HCT116 (cell line): ENCODE data around the gene CMTM8. TPM values are rescaled to one million over a fixed set of nuclear protein-coding genes. Genes with fewer than 3 reads are reported as not detected.

Experiments used
- ATAC-seq: fragments of 200-7000 bp; cut with Tn5 transposase; 2 replicates; pipeline ENCODE4 v1.9.1; 2020; ENCODE audit warnings: mild to moderate bottlenecking, moderate library complexity
- BruUV-seq: library from RNA; stranded (reverse); fragments of 400-500 nt; replicated peaks from 2 replicates; lab custom pipeline; 2021; lab: Mats Ljungman, UMichigan
- CTCF ChIA-PET: fragments of 300-600 bp; sonication (Branson Sonifier 250); formaldehyde crosslinking; loops from one replicate; lab custom pipeline; 2021; ENCODE audit warnings: antibody characterized with exemption; lab: Charles Lee
- POLR2A ChIA-PET: fragments of 300-600, 350-600 bp; sonication (Branson Sonifier 250); formaldehyde crosslinking; loops from one replicate; lab custom pipeline; 2021; ENCODE audit warnings: antibody characterized with exemption; lab: Charles Lee
- RAD21 ChIA-PET, 2 experiments: fragments of 300-600 bp; sonication (Branson Sonifier 250); formaldehyde crosslinking; loops; one replicate each; lab custom pipeline; 2023; ENCODE audit warnings: low total read pairs in 2 of 2; ENCODE audit not compliant: uncharacterized antibody in 2 of 2, unreplicated experiment in 2 of 2, low non-redundant PET in 1 of 2; lab: Charles Lee
- DNase-seq: peaks from one replicate; pipeline ENCODE4 v3.0.0-alpha.2; 2010; ENCODE audit warnings: low read depth, low spot score
- H2AFZ ChIP-seq: fragments of 200-600 bp; shearing (Covaris generic), sonication (generic); 2 replicates; pipeline ENCODE4 v1.6.1; 2017; ENCODE audit warnings: low read depth, mixed run types, mixed read lengths, antibody characterized with exemption, low read length; ENCODE audit not compliant: poor library complexity, severe bottlenecking
- H3K27ac ChIP-seq: 2 replicates; pipeline ENCODE4 v1.5.1; 2012; ENCODE audit warnings: low read depth, low read length
- H3K27me3 ChIP-seq: fragments of 200-600 bp; sonication (generic); 2 replicates; pipeline ENCODE4 v1.6.1; 2016; ENCODE audit warnings: mixed run types, low read length, mixed read lengths; ENCODE audit not compliant: insufficient read depth
- H3K36me3 ChIP-seq, 2 experiments: fragments of 200-500 bp in 1 of 2; fragments of 200-600 bp in 1 of 2; sonication (Bioruptor generic) in 1 of 2; sonication (generic) in 1 of 2; 2 replicates each; pipeline versions ENCODE4 v1.5.1 to v1.6.1; 2014 to 2016; ENCODE audit warnings: low read length in 2 of 2, inconsistent platforms in 1 of 2, mixed read lengths in 1 of 2, mixed run types in 1 of 2; ENCODE audit not compliant: insufficient read depth in 2 of 2, control insufficient read depth in 1 of 2
- H3K4me1 ChIP-seq, 2 experiments: fragments of 200-600 bp in 1 of 2; sonication (generic) in 1 of 2; 2 replicates each; pipeline versions ENCODE4 v1.5.1 to v1.6.1; 2012 to 2017; ENCODE audit warnings: low read length in 2 of 2, inconsistent platforms in 1 of 2, mild to moderate bottlenecking in 1 of 2, mixed read lengths in 1 of 2, mixed run types in 1 of 2, moderate library complexity in 1 of 2; ENCODE audit not compliant: insufficient read depth in 2 of 2, control insufficient read depth in 1 of 2
- H3K4me2 ChIP-seq: fragments of 200-600 bp; sonication (generic); 2 replicates; pipeline ENCODE4 v1.6.1; 2017; ENCODE audit warnings: mixed run types, low read length, mixed read lengths
- H3K4me3 ChIP-seq, 2 experiments: fragments of 200-600 bp in 1 of 2; sonication (generic) in 1 of 2; replicated peaks in 1 of 2; 2 replicates each; pipeline ENCODE4 v1.5.1; 2011 to 2016; ENCODE audit warnings: low read length in 2 of 2, control low read depth in 1 of 2, low read depth in 1 of 2, mild to moderate bottlenecking in 1 of 2, mixed read lengths in 1 of 2, mixed run types in 1 of 2
- H3K79me2 ChIP-seq: fragments of 200-600 bp; sonication (generic); 2 replicates; pipeline ENCODE4 v1.6.1; 2017; ENCODE audit warnings: mild to moderate bottlenecking, mixed run types, low read length, moderate library complexity, mixed read lengths; ENCODE audit not compliant: insufficient read depth
- H3K9ac ChIP-seq: fragments of 200-600 bp; sonication (generic); 2 replicates; pipeline ENCODE4 v1.6.1; 2016; ENCODE audit warnings: low read length, mixed read lengths
- H3K9me2 ChIP-seq: fragments of 200-600 bp; sonication (generic), shearing (Covaris generic); 2 replicates; pipeline ENCODE4 v1.6.1; 2017; ENCODE audit warnings: mixed run types, mild to moderate bottlenecking, moderate library complexity; ENCODE audit not compliant: insufficient read depth
- H3K9me3 ChIP-seq, 2 experiments: fragments of 200-500 bp in 1 of 2; fragments of 200-600 bp in 1 of 2; sonication (Bioruptor generic) in 1 of 2; sonication (generic) in 1 of 2; 2 replicates each; pipeline ENCODE4 v1.6.1; 2014 to 2017; ENCODE audit warnings: low read length in 2 of 2, mixed read lengths in 2 of 2, inconsistent platforms in 1 of 2, low read depth in 1 of 2, mild to moderate bottlenecking in 1 of 2, mixed run types in 1 of 2, moderate library complexity in 1 of 2; ENCODE audit not compliant: control insufficient read depth in 1 of 2, insufficient read depth in 1 of 2
- H4K20me1 ChIP-seq: fragments of 200-600 bp; sonication (generic), shearing (Covaris generic); 2 replicates; pipeline ENCODE4 v1.6.1; 2017; ENCODE audit warnings: mixed run types, mild to moderate bottlenecking, moderate library complexity; ENCODE audit not compliant: insufficient read depth
- CBX3 ChIP-seq: IDR thresholded peaks from 2 replicates; pipeline ENCODE4 v1.6.1; 2012; ENCODE audit warnings: low read depth
- CEBPB ChIP-seq: IDR thresholded peaks from 2 replicates; pipeline ENCODE4 v1.6.1; 2012; ENCODE audit warnings: low read depth
- EGR1 ChIP-seq: IDR thresholded peaks from 2 replicates; pipeline ENCODE4 v1.6.1; 2012; ENCODE audit warnings: low read depth
- EZH2 ChIP-seq: fragments of 200-600 bp; sonication (generic); IDR thresholded peaks from 2 replicates; pipeline ENCODE4 v1.6.1; 2017; ENCODE audit warnings: antibody characterized with exemption, mixed run types
- JUND ChIP-seq: IDR thresholded peaks from 2 replicates; pipeline ENCODE4 v1.6.1; 2012
- MAX ChIP-seq: IDR thresholded peaks from 2 replicates; pipeline ENCODE4 v1.6.1; 2012
- POLR2A ChIP-seq: IDR thresholded peaks from 2 replicates; pipeline ENCODE4 v1.7.0; 2011; ENCODE audit warnings: borderline replicate concordance; ENCODE audit not compliant: insufficient read depth, insufficient read length; ENCODE audit errors: extremely low read depth
- POLR2AphosphoS5 ChIP-seq: IDR thresholded peaks from 2 replicates; pipeline ENCODE4 v1.6.1; 2011; ENCODE audit warnings: mild to moderate bottlenecking, low read depth, low read length, moderate library complexity
- SIN3A ChIP-seq: IDR thresholded peaks from 2 replicates; pipeline ENCODE4 v1.6.1; 2012; ENCODE audit warnings: low read depth
- TCF7L2 ChIP-seq: IDR thresholded peaks from 2 replicates; pipeline ENCODE4 v1.7.0; 2011; ENCODE audit warnings: borderline replicate concordance, inconsistent platforms; ENCODE audit not compliant: insufficient read depth, insufficient read length; ENCODE audit errors: extremely low read depth
- intact Hi-C: fragments of 100-400 bp; cut with micrococcal nuclease; formaldehyde crosslinking; loops from 2 replicates; pipeline ENCODE4 v1.10.0; 2022
- total RNA-seq: library from RNA; stranded (reverse); gene quantifications from one replicate; pipeline ENCODE4 v1.2.1, GENCODE V29; 2021; ENCODE audit not compliant: unreplicated experiment

The CMTM8 gene
- total RNA-seq, 1 experiment from 2014 or later = 19.4 TPM

- CTCF ChIA-PET = no interaction called here
- intact Hi-C loops = no loop called here
These were observed 5.0 kb downstream of the CMTM8 start for GRCh38 chr3:32243519-32243918.

GRCh38 chr3:32245200-32245599 lies 6.7 kb downstream of the CMTM8 start:
- ChIA-PET CTCF (no interaction called here), POLR2A (no interaction called here), RAD21 (no interaction called here)
- Histone ChIP-seq H4K20me1 (peaks cover 12% of the 10 kb centered on the region; the same call in 1 of the 2 replicates), H3K4me1 (peaks cover 52 to 53% of the 10 kb centered on the region in 2 experiments), H3K4me2 (no peak overlapping the region), H3K79me2 (peaks cover 82% of the 10 kb centered on the region), H2AFZ (no peak overlapping the region), H3K36me3 (peaks cover 3 to 9% of the 10 kb centered on the region in 2 experiments; a peak in 2 of 4 replicates), H3K27me3 (no peaks in the 10 kb centered on the region), H3K9me2 (no peaks in the 10 kb centered on the region), H3K9me3 (no peaks in the 10 kb centered on the region), H3K9ac (no peak overlapping the region), H3K4me3 (no peak overlapping the region), H3K27ac (no peak overlapping the region)
- TF ChIP-seq EGR1 (no peak), JUND (no peak), POLR2AphosphoS5 (no peak), SIN3A (no peak), MAX (no peak), EZH2 (no peak), POLR2A (no peak), CBX3 (no peak), CEBPB (no peak)
- no TSS peak for BruUV-seq
- intact Hi-C loops = no loop called here
- DNase-seq (no peak), ATAC-seq (no peak)

More at GRCh38 chr3:32243519-32243918, 5.0 kb downstream of the CMTM8 start:
- Histone ChIP-seq H4K20me1 (peaks cover 12% of the 10 kb centered on the region; the same call in 1 of the 2 replicates), H3K36me3 (peaks cover 3 to 9% of the 10 kb centered on the region in 2 experiments; a peak in 2 of 4 replicates), H3K9me2 (no peaks in the 10 kb centered on the region), H3K79me2 (peaks cover 88% of the 10 kb centered on the region), H3K27me3 (no peaks in the 10 kb centered on the region), H3K27ac (no peak overlapping the region), H3K9me3 (no peaks in the 10 kb centered on the region), H3K4me2 (no peak overlapping the region), H3K9ac (no peak overlapping the region), H3K4me3 (no peak overlapping the region), H3K4me1 (peaks cover 47% of the 10 kb centered on the region in 2 experiments), H2AFZ (no peak overlapping the region)
- no peak for DNase-seq
- TF ChIP-seq TCF7L2 = no peak
- no peak for ATAC-seq
- RAD21 ChIA-PET = interaction anchor here in 1 of 2 experiments (0.7 kb wide), 1 partner anchor 222 kb away, joined by 3 read pairs; no protein-coding TSS in a partner anchor
- POLR2A ChIA-PET = no interaction called here
- BruUV-seq = no TSS peak
